Epithelial cell of prostate (primary cell): ENCODE data around the gene STMN3.
"Not testable (repeated sequence)": the region's sequence is repeated elsewhere in the genome, so short reads cannot be mapped to it uniquely, and the experiment has no call there.

Experiments
- DNase-seq: peaks from one replicate; pipeline ENCODE4 v3.0.0-alpha.2; 2011; ENCODE audit warnings: low read depth, low spot score
- H3K27ac ChIP-seq: fragments of 450-650 bp; 2 replicates; pipeline ENCODE4 v1.5.1; 2017; ENCODE audit warnings: mild to moderate bottlenecking

The STMN3 gene

DNA sequence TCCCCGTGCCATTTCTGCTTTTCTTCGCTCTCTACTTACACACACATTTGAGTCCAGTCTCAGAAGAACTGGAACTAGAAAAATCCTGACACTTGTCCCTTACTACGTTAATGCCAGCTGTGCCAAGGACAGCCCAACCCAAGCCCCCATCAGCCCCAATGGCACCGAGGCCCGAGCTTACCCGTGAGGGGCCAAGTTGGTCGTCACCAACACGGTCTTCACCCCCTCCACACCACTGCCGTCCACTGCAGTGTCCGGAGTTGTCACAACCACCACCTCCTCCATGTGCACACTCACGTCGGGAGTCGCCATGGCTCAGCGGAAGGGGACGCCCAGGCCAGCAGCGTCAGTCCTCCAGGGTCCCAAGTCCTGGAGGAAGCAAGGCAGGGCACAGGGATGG is 34.1 kb downstream of the STMN3 start:
- H3K27ac ChIP-seq: no peak overlapping the region
- DNase-seq: no peak

- DNase-seq: no peak
- H3K27ac ChIP-seq: no peak overlapping the region
Observed at GRCh38 chr20:63618291-63618980, 34.8 kb downstream of the STMN3 start.

DNA sequence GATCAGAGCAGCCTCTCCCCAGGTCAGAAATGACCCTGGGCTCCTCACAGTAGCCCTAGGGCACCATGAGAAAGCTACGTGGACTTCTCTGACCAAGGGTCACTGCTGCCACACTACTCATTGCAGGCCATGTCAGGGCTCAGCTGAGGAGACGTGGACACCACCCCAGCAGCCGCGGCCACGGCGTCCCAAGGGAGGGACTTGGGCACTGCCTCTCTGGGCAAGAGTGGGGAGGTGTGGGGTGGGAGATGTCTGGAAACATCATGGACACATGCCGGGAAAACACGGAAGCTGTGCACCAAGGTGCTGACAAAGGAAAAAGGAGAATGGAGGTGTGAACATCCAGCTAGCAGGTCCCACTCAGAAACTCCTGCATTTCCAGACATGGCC is 35.4 kb downstream of the STMN3 start:
- no peak overlapping the region for H3K27ac ChIP-seq
- no peak for DNase-seq

DNA sequence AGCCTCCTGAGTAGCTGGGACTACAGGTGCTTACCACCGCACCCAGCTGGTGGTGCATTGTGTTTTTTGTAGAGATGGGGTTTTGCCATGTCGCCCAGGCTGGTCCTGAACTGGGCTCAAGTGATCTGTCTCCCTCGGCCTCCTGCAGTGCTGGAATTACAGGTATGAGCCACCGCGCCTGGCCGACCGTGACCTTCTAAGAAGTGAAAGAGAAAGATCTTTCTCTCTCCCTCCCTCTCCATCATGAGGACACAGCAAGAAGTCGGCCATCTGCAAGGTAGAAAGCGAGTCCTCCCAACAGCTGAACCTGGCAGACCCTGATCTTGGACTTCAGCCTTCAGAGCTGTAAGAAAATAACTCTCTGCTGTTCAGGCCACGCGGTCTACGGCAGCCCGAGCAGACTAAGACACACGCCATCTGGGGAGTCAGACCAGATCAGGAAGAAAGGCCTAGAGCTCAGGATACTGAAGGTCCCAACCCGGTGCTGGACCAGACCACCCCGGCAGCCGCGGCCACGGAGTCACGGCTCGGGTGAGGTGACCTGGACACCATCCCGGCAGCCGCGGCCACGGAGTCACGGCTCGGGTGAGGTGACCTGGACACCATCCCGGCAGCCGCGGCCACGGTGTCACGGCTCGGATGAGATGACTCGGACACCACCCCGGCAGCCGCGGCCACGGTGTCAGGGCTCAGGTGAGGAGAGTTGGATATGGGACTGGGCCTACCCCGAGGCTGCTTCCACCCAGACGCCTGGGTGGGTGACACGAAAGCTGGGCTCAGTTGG is 35.9 kb downstream of the STMN3 start:
- no peak for DNase-seq
- no peak overlapping the region for H3K27ac ChIP-seq

DNA sequence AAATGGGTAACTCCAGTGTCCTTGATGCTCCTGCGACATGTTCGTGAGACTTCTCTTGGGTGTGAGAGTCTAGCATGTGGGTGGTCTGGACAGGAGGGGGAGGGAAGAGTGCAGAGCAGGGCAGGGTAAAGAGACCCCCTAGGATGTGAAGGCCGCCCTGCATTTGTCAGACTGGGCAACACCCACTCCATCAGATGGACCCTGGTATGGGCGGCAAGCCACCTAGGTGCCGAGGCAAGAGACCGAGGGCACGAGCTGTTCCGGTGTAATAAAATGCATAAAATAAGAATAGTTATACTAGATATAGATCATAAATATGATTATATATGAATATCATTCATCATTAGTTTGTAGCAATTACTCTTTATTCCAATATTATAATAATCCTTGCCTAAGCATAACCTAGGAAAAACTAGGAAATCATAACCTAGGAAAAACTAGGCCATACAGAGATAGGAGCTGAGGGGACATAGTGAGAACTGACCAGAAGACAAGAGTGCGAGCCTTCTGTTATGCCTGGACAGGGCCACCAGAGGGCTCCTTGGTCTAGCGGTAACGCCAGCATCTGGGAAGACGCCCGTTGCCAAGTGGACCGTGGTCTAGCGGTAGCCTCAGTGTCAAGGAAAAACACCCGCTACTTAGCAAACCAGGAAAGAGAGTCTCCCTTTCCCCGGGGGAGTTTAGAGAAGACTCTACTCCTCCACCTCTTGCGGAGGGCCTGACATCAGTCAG is 39.2 kb downstream of the STMN3 start:
- DNase-seq, H3K27ac ChIP-seq: not testable (repeated sequence)

GRCh38 chr20:63612276-63612931 is 40.8 kb downstream of the STMN3 start:
- no peak for DNase-seq
- no peak overlapping the region for H3K27ac ChIP-seq

GRCh38 chr20:63611646-63612045 is 41.6 kb downstream of the STMN3 start:
- H3K27ac ChIP-seq: no peak overlapping the region
- DNase-seq: no peak

- no peak for DNase-seq
- no peak overlapping the region for H3K27ac ChIP-seq
Observed at GRCh38 chr20:63610581-63611435, 42.4 kb downstream of the STMN3 start.

GRCh38 chr20:63606686-63607085 is 46.5 kb downstream of the STMN3 start:
- H3K27ac ChIP-seq: no peak overlapping the region
- DNase-seq: no peak

GRCh38 chr20:63602321-63602720 is 50.9 kb downstream of the STMN3 start:
- DNase-seq: no peak
- H3K27ac ChIP-seq: no peak overlapping the region

GRCh38 chr20:63601679-63602078 is 51.5 kb downstream of the STMN3 start:
- not testable (repeated sequence) for H3K27ac ChIP-seq, DNase-seq

GRCh38 chr20:63599396-63600050 is 53.7 kb downstream of the STMN3 start:
- H3K27ac ChIP-seq: no peak overlapping the region
- no peak for DNase-seq

DNA sequence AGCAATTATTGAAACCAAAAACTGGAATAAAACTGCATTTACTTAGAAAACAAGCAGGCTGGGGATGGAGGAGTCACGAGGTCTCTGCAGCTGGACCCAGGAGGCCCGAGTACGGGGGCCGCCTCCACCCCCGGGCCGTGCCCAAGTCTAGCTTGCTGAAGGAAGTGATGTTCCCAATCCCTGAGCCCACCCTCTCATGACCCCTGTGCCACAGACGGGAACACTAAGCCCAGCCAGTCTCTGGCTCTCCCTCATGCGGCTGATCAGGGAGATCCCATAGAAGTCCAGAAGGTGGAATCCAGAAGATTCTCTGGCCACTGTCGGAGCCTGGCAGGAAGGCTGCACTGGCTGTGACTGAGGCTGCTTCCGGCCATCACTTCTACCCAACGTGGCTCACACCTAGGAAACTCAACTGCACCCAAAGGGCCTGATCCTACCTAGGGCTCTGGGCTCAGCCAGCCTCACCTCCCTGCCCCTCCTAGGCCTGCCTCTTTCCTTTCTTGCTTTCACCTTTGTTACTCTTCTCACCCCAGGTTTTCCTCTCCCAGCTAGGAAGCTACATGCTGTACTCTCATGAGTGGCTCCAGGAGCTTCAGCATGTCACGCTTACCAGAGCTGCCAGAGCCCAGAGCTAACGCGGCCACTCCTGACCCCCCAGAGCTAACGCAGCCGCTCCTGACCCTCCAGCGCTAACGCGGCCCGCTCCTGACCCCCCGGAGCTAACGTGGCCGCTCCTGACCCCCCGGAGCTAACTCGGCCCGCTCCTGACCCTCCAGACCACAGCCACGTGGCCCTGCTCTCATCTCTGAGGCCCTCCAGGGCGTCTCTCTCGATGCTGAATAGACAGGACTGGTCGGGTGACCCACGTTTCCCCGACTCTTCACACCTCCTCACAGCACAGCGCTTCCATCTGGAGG is 54.5 kb downstream of the STMN3 start:
- no peak overlapping the region for H3K27ac ChIP-seq
- DNase-seq: no peak

DNA sequence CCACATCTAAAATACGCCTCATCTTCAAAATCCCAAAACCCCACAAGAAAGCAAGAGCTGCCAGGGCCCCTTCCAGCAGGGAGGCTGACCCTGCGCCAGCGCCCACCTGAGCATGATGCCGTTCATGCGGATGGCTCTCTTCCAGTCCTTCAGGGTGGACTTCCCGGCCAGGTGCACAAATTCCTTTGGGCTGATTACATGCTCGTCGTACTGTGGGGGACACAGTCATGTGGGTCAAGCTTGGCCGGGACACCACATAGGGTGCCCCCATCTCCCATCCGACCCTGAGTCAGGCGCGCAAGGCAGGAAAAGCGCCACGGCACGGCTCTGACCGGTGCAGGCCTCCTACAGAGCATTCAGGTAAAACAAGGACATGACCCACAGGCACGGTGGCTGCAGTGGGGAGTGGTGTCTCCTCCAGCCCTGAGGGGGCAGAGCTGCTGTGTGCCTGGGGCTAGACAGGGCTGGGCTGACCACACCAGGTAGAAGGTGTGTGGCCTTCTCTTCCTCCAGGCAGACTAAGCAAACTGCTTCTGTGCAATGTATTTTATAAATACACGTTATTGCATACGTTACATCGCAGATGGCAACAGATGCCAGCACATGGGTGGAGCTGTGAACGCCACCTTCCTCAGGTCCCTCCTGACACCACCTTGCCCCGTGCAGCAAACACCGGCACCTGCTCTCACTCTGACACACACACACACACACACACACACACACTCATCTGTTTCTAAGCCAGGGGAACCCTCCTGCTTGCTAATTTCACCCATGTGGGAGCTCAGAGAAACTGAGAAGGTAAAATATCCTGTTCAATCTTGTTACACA is 55.4 kb downstream of the STMN3 start:
- no peak for DNase-seq
- H3K27ac ChIP-seq: no peak overlapping the region

DNA sequence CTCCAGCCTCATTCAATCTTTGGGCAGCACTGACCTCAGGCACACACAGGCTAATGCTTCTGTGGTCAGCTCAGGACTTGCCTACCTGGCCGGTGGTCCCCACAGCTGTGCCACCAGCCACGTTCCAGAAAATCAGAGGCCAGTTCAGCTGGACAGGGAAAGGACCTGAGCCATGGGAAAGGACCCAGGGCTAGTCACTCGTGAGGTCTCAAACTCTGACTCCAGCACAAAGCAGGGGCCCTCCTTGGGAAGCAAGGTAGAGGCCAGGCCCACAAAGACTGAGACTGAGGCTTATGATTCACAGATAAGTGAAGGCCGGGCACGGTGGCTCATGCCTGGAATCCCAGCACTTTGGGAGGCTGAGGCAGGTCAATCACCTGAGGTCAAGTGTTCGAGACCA is 56.8 kb downstream of the STMN3 start:
- DNase-seq: no peak
- no peak overlapping the region for H3K27ac ChIP-seq

DNA sequence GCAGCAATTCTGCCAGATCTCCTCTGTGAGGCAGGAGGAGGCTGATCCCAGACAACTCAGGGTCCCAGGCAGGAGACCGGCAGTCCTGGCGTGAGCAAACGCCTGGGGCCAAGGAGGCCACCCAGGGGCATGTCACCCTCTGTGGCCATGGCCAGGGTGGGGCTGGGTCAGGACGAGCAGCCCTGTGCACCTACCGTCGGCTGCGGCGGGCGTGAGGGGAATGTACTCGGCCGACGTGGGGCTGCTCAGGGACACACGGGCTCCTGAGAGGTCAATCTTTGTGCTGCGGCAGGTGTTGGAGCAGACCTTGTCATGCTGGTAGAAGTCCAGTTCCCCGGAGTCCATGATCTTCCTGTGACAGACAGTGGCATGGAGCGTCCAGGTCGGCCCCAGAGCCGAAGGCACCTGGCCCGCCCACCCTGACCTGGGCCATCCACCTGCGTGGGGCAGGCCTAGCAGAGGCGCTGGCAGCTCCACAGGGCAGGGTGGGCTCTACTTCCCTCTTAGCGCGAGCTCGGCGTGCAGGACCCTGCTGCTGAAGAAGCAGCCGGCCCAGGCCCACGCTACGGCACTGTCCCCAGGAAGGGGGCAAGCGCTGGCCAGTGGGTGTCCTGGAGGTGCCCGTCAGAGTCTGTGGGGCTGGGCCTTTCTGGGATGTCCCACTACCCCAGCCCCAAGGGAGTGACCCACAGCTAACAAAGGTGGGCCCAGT is 57.7 kb downstream of the STMN3 start:
- H3K27ac ChIP-seq: no peak overlapping the region
- no peak for DNase-seq

DNA sequence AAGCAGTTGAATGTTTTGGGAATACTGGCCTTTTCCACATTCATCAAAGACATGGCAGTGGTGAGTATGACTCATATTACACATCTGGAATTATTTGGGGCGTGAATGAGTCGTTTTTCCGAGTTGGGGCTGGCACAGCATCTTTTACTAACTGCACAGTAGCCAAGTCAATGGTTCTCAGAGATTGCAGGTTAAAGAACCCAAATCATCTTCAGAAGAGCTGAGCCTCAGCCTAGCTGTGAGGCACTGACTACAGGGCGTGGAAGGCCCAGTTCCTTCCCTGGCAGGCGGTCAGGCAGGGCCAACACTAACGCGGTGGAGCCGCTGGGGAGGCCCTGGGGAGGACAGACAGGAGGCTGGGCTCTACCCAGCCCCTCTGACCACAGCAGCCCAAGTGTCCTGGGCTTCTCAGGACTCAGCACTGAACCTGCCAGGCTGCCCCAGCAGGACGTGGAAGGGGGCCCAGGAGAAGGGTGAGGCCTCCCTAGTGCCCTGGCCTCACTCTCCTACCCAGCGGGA is 59.1 kb downstream of the STMN3 start:
- DNase-seq: no peak
- no peak overlapping the region for H3K27ac ChIP-seq
